Measurements from ENCODE around the gene TXK.

The TXK gene

GRCh38 chr4:48156423-48156822 lies 22.4 kb upstream of the TXK start:
- H3K4me3 ChIP-seq (ENCODE audit: low read length) = no peak overlapping the region
- no peaks in the 10 kb centered on the region for H3K4me1 ChIP-seq (ENCODE audit: insufficient read depth, low read length)
- H3K36me3 ChIP-seq (ENCODE audit: insufficient read depth, low read length) = no peaks in the 10 kb centered on the region
- H3K27me3 ChIP-seq (ENCODE audit: insufficient read depth, low read length) = no peaks in the 10 kb centered on the region
- H2AFZ ChIP-seq (ENCODE audit: low read depth, low read length) = no peak overlapping the region
- no peaks in the 10 kb centered on the region for H3K9me3 ChIP-seq (ENCODE audit: low read length)

GRCh38 chr4:48153791-48154550 lies 19.9 kb upstream of the TXK start:
- Histone ChIP-seq H2AFZ (ENCODE audit: low read depth, low read length) (no peak overlapping the region), H3K9me3 (ENCODE audit: low read length) (no peaks in the 10 kb centered on the region), H3K4me1 (ENCODE audit: insufficient read depth, low read length) (no peaks in the 10 kb centered on the region), H3K27me3 (ENCODE audit: insufficient read depth, low read length) (no peaks in the 10 kb centered on the region), H3K4me3 (ENCODE audit: low read length) (no peak overlapping the region), H3K36me3 (ENCODE audit: insufficient read depth, low read length) (no peaks in the 10 kb centered on the region)

- Histone ChIP-seq H2AFZ (ENCODE audit: low read depth, low read length) (no peak overlapping the region), H3K27me3 (ENCODE audit: insufficient read depth, low read length) (no peaks in the 10 kb centered on the region), H3K4me3 (ENCODE audit: low read length) (no peak overlapping the region), H3K9me3 (ENCODE audit: low read length) (no peaks in the 10 kb centered on the region), H3K4me1 (ENCODE audit: insufficient read depth, low read length) (no peaks in the 10 kb centered on the region), H3K36me3 (ENCODE audit: insufficient read depth, low read length) (no peaks in the 10 kb centered on the region)
Measured at GRCh38 chr4:48152259-48152658, 18.2 kb upstream of the TXK start.

GRCh38 chr4:48149827-48150370 lies 15.8 kb upstream of the TXK start:
- H3K36me3 ChIP-seq (ENCODE audit: insufficient read depth, low read length) = no peaks in the 10 kb centered on the region
- no peaks in the 10 kb centered on the region for H3K27me3 ChIP-seq (ENCODE audit: insufficient read depth, low read length)
- no peak overlapping the region for H2AFZ ChIP-seq (ENCODE audit: low read depth, low read length)
- H3K9me3 ChIP-seq (ENCODE audit: low read length) = no peaks in the 10 kb centered on the region
- no peaks in the 10 kb centered on the region for H3K4me1 ChIP-seq (ENCODE audit: insufficient read depth, low read length)
- H3K4me3 ChIP-seq (ENCODE audit: low read length) = no peak overlapping the region

DNA sequence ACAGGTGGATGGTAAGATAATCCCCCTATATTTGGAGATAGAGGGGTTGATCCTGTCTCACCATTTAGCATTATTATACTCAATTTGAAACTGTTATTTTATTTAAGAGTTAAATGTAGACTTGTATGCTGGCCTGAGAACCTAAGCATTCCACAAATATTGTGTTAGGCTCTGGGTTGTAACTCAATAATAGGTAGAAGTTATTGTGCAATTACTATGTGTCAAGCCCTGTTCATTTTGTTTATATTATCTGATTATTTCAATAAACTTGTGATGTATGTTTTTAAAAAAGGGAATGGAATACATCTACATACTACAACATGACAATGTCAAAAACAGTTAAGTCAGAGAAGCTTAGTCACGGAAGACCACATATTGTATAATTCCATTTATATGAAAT lies 13.6 kb upstream of the TXK start:
- H3K9me3 ChIP-seq (ENCODE audit: low read length) = no peaks in the 10 kb centered on the region
- H3K4me1 ChIP-seq (ENCODE audit: insufficient read depth, low read length) = no peaks in the 10 kb centered on the region
- no peak overlapping the region for H2AFZ ChIP-seq (ENCODE audit: low read depth, low read length)
- no peak overlapping the region for H3K4me3 ChIP-seq (ENCODE audit: low read length)
- no peaks in the 10 kb centered on the region for H3K36me3 ChIP-seq (ENCODE audit: insufficient read depth, low read length)
- no peaks in the 10 kb centered on the region for H3K27me3 ChIP-seq (ENCODE audit: insufficient read depth, low read length)

- no peaks in the 10 kb centered on the region for H3K36me3 ChIP-seq (ENCODE audit: insufficient read depth, low read length)
- H3K27me3 ChIP-seq (ENCODE audit: insufficient read depth, low read length) = no peaks in the 10 kb centered on the region
- no peaks in the 10 kb centered on the region for H3K9me3 ChIP-seq (ENCODE audit: low read length)
- no peak overlapping the region for H2AFZ ChIP-seq (ENCODE audit: low read depth, low read length)
- no peak overlapping the region for H3K4me3 ChIP-seq (ENCODE audit: low read length)
- H3K4me1 ChIP-seq (ENCODE audit: insufficient read depth, low read length) = no peaks in the 10 kb centered on the region
Measured at GRCh38 chr4:48141048-48141447, 7.0 kb upstream of the TXK start.

DNA sequence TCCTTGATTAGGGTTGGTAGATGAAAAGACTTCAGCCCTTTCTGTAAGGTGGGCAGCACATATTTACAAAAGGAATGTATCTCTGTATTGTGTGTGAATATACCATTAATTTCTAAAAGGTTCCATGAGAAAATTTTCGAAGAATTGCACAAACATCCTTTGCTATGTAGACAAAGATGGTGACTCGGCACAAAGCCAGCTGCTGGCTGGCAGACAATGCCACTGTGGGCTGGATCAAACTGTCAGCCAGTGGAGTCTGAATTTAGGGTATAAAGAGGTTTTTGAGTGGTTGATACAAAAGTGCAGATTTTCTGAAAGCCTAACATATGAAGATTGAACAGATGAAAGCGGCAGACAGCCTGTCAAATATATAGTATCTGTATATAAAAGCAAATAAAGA lies 5.6 kb upstream of the TXK start:
- H3K9me3 ChIP-seq (ENCODE audit: low read length) = no peaks in the 10 kb centered on the region
- no peaks in the 10 kb centered on the region for H3K27me3 ChIP-seq (ENCODE audit: insufficient read depth, low read length)
- H3K36me3 ChIP-seq (ENCODE audit: insufficient read depth, low read length) = no peaks in the 10 kb centered on the region
- H2AFZ ChIP-seq (ENCODE audit: low read depth, low read length) = no peak overlapping the region
- H3K4me3 ChIP-seq (ENCODE audit: low read length) = no peak overlapping the region
- H3K4me1 ChIP-seq (ENCODE audit: insufficient read depth, low read length) = no peaks in the 10 kb centered on the region

DNA sequence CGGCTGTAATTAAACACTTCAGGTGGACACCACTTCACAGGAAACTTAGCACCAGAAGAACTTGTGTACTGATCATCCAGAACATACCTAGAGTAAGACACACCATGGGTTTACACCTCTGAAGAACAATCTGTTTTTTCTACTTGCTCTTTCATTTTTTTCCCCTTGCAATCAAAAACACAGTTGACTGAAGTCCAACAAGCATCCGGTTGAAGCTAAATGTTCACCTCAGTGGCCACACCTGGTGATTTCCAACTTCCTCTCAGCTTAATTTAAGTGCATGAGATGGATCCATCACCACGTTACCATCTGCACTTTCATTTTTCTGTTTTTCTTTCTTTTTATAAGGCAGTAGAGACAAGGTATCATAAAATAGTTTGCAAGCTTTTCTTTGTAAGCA lies 4.9 kb upstream of the TXK start:
- no peaks in the 10 kb centered on the region for H3K36me3 ChIP-seq (ENCODE audit: insufficient read depth, low read length)
- H3K9me3 ChIP-seq (ENCODE audit: low read length) = no peaks in the 10 kb centered on the region
- H3K4me3 ChIP-seq (ENCODE audit: low read length) = no peak overlapping the region
- H3K4me1 ChIP-seq (ENCODE audit: insufficient read depth, low read length) = no peaks in the 10 kb centered on the region
- no peak overlapping the region for H2AFZ ChIP-seq (ENCODE audit: low read depth, low read length)
- no peaks in the 10 kb centered on the region for H3K27me3 ChIP-seq (ENCODE audit: insufficient read depth, low read length)

GRCh38 chr4:48138511-48138910 lies 4.5 kb upstream of the TXK start:
- Histone ChIP-seq H3K4me3 (ENCODE audit: low read length) (no peak overlapping the region), H3K27me3 (ENCODE audit: insufficient read depth, low read length) (no peaks in the 10 kb centered on the region), H2AFZ (ENCODE audit: low read depth, low read length) (no peak overlapping the region), H3K4me1 (ENCODE audit: insufficient read depth, low read length) (no peaks in the 10 kb centered on the region), H3K36me3 (ENCODE audit: insufficient read depth, low read length) (no peaks in the 10 kb centered on the region), H3K9me3 (ENCODE audit: low read length) (no peaks in the 10 kb centered on the region)

DNA sequence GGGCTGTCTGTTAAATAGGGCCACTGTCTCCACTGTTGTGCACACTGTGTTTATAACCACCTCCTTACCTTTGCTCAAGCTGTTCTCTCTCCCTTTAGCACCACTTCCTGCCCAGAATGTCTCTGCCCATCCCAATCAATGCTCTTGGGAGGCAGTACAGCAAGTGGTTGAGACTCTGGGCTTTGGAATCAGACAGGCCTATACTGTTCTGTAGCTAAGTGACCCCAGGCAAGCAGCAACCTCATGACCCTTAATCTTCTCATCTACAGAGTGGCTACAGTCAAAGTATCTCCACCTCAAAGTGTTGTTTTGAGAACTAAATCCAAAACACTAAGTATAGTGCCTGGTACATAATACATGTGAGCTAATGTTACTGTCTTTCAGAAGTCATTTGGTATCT lies 3.8 kb upstream of the TXK start:
- H3K9me3 ChIP-seq (ENCODE audit: low read length) = no peaks in the 10 kb centered on the region
- no peaks in the 10 kb centered on the region for H3K27me3 ChIP-seq (ENCODE audit: insufficient read depth, low read length)
- no peak overlapping the region for H2AFZ ChIP-seq (ENCODE audit: low read depth, low read length)
- H3K36me3 ChIP-seq (ENCODE audit: insufficient read depth, low read length) = no peaks in the 10 kb centered on the region
- no peak overlapping the region for H3K4me3 ChIP-seq (ENCODE audit: low read length)
- no peaks in the 10 kb centered on the region for H3K4me1 ChIP-seq (ENCODE audit: insufficient read depth, low read length)

DNA sequence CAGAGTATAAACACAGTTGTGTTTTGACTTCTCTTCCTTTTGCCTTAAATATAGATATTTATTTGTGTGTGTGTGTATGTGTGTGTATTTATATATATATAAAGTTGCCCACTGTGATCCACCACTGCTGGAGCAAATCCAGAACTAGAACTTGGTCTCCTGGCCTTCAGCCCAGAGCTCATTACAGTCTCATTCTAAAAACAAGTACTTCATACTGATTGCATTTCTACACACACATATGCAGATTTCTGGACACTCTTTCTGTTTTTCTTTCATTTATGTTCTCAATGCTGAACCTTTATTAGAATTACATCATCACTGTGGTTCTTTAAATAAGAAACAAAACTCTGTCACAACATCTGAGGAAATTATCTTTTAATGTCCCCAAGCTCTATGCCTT lies 381 bp downstream of the TXK start:
- H3K9me3 ChIP-seq (ENCODE audit: low read length) = no peaks in the 10 kb centered on the region
- no peaks in the 10 kb centered on the region for H3K4me1 ChIP-seq (ENCODE audit: insufficient read depth, low read length)
- H3K27me3 ChIP-seq (ENCODE audit: insufficient read depth, low read length) = peaks cover 3% of the 10 kb centered on the region
- H2AFZ ChIP-seq (ENCODE audit: low read depth, low read length) = no peak overlapping the region
- no peaks in the 10 kb centered on the region for H3K36me3 ChIP-seq (ENCODE audit: insufficient read depth, low read length)
- H3K4me3 ChIP-seq (ENCODE audit: low read length) = no peak overlapping the region

GRCh38 chr4:48131736-48132135 lies 2.3 kb downstream of the TXK start:
- no peak overlapping the region for H3K4me3 ChIP-seq (ENCODE audit: low read length)
- H3K27me3 ChIP-seq (ENCODE audit: insufficient read depth, low read length) = peaks cover 7% of the 10 kb centered on the region
- no peaks in the 10 kb centered on the region for H3K4me1 ChIP-seq (ENCODE audit: insufficient read depth, low read length)
- H3K36me3 ChIP-seq (ENCODE audit: insufficient read depth, low read length) = no peaks in the 10 kb centered on the region
- H3K9me3 ChIP-seq (ENCODE audit: low read length) = no peaks in the 10 kb centered on the region
- no peak overlapping the region for H2AFZ ChIP-seq (ENCODE audit: low read depth, low read length)

GRCh38 chr4:48130100-48130499 lies 4.0 kb downstream of the TXK start:
- H3K9me3 ChIP-seq (ENCODE audit: low read length) = no peaks in the 10 kb centered on the region
- H3K27me3 ChIP-seq (ENCODE audit: insufficient read depth, low read length) = peaks cover 7% of the 10 kb centered on the region
- no peak overlapping the region for H3K4me3 ChIP-seq (ENCODE audit: low read length)
- H3K4me1 ChIP-seq (ENCODE audit: insufficient read depth, low read length) = no peaks in the 10 kb centered on the region
- H2AFZ ChIP-seq (ENCODE audit: low read depth, low read length) = no peak overlapping the region
- no peaks in the 10 kb centered on the region for H3K36me3 ChIP-seq (ENCODE audit: insufficient read depth, low read length)
